HepG2 (cell line): ENCODE data around the gene AKAP14. TPM values are rescaled to one million over a fixed set of nuclear protein-coding genes. Genes with fewer than 3 reads are reported as not detected.

Experiments
- AGO2 ChIP-seq: fragments of 200-400 bp; formaldehyde crosslinking; optimal IDR thresholded peaks from 2 replicates; pipeline ENCODE3; 2017; ENCODE audit warnings: mild to moderate bottlenecking, low read depth, low read length, moderate library complexity
- CREM ChIP-seq, 2 experiments: sonication (generic) in 1 of 2; formaldehyde crosslinking in 1 of 2; IDR thresholded peaks; 2 replicates each; pipeline versions ENCODE4 v1.4.0 to v1.6.1; 2016 to 2020; ENCODE audit warnings: antibody characterized with exemption in 1 of 2, mild to moderate bottlenecking in 1 of 2, missing genetic modification reagents in 1 of 2
- HES4 ChIP-seq: sonication (generic); formaldehyde crosslinking; IDR thresholded peaks from 2 replicates; pipeline ENCODE4 v1.9.0; 2021; ENCODE audit warnings: mild to moderate bottlenecking, missing genetic modification reagents, borderline replicate concordance
- NFKB2 ChIP-seq: sonication (generic); formaldehyde crosslinking; IDR thresholded peaks from 2 replicates; pipeline ENCODE4 v1.4.0; 2020; ENCODE audit warnings: missing genetic modification reagents, borderline replicate concordance
- ZBTB7B ChIP-seq: sonication (generic); formaldehyde crosslinking; IDR thresholded peaks from 2 replicates; pipeline ENCODE4 v1.4.0; 2020; ENCODE audit warnings: missing genetic modification reagents
- ZFY ChIP-seq: sonication (generic); formaldehyde crosslinking; IDR thresholded peaks from 2 replicates; pipeline ENCODE4 v1.4.0; 2020; ENCODE audit warnings: missing genetic modification reagents
- ZNF282 ChIP-seq: fragments of 450-650 bp; IDR thresholded peaks from 2 replicates; pipeline ENCODE4 v1.6.1; 2018; ENCODE audit not compliant: partially characterized antibody
- ZNF292 ChIP-seq: sonication (generic); formaldehyde crosslinking; IDR thresholded peaks from 2 replicates; pipeline ENCODE4 v1.8.1; 2022; ENCODE audit warnings: mild to moderate bottlenecking, low read depth, missing genetic modification reagents, borderline replicate concordance
- ZNF335 ChIP-seq: sonication (generic); formaldehyde crosslinking; IDR thresholded peaks from 2 replicates; pipeline ENCODE4 v1.4.0; 2020; ENCODE audit warnings: missing genetic modification reagents
- polyA plus RNA-seq, 8 experiments: library from polyadenylated mRNA; depleted of rRNA in 3 of 8; stranded (reverse) in 7 of 8; unstranded in 1 of 8; fragments of >200 nt; fragmentation: Illumina TruSeq in 4 of 8; extraction: Trizol in 4 of 8; gene quantifications; 2 replicates each; pipeline versions ENCODE4 v1.2.1 to v1.2.3, GENCODE V29; 2011 to 2016; ENCODE audit warnings: low read depth in 4 of 8, missing spikeins in 1 of 8, mixed read lengths in 1 of 8; ENCODE audit not compliant: insufficient read depth in 1 of 8
- total RNA-seq, 5 experiments: library from RNA; depleted of rRNA; stranded (reverse); fragments of >200 nt; fragmentation: Illumina TruSeq; extraction: Trizol; gene quantifications; 2 replicates each; pipeline ENCODE4 v1.2.3, GENCODE V29; 2016; ENCODE audit warnings: low read depth in 1 of 5
- TF ChIP-seq, protein P1 (sequence below): sonication (generic); formaldehyde crosslinking; IDR thresholded peaks from 2 replicates; pipeline ENCODE4; 2020; ENCODE audit warnings: missing genetic modification reagents, mild to moderate bottlenecking, borderline replicate concordance
- TF ChIP-seq, protein P2 (sequence below): sonication (generic); formaldehyde crosslinking; IDR thresholded peaks from 2 replicates; pipeline ENCODE4 v1.4.0; 2020; ENCODE audit warnings: missing genetic modification reagents
- TF ChIP-seq, protein P3 (sequence below): sonication (generic); formaldehyde crosslinking; IDR thresholded peaks from 2 replicates; pipeline ENCODE4 v1.4.0; 2020; ENCODE audit warnings: missing genetic modification reagents
- TF ChIP-seq, protein P4 (sequence below): sonication (generic); formaldehyde crosslinking; IDR thresholded peaks from 2 replicates; pipeline ENCODE4 v1.4.0; 2020; ENCODE audit warnings: missing genetic modification reagents, borderline replicate concordance

Gene AKAP14
- total and polyA plus RNA-seq, 2 of the 13 experiments (the other 11 are each of a cell fraction or from before 2014, with no cell fraction given), result 0.20 to 1.7 TPM

DNA sequence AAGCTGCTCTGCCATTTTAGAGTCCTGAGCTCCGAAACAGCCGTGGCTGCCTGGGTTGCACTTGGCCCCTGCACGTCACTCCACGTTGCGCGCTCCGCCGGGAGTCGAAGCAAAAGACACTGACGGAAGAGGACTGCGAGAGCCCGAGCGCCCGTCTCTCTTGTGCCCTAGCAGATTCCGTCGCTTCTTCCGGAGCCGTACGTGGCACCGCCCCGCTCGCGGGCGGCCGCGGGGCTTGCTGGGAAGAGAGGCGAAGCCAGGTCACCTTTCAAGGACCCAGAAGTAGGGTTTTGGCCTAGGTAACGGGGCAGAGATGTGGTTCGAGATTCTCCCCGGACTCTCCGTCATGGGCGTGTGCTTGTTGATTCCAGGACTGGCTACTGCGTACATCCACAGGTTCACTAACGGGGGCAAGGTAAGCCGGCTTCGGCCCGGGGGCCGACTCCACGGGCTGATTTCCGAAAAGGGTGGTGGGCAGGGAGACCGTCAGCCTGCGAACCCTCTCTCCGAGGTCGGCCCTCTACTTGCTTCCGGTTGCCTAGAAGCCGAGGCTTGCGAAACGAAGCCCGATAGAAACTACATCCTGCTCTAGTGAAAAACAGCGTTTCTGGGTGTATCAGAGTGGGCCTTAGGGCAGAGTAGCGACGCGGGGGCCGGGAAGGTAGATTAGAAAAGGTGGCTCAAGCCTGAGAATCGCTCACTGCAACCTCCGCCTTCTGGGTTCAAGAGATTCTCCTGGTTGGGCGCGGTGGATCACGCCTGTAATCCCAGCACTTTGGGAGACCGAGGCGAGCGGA, 23.9 kb upstream of the AKAP14 start, which contains the start of the genes NDUFA1 and RNF113A (continued):
- TF ChIP-seq, protein P1, sequence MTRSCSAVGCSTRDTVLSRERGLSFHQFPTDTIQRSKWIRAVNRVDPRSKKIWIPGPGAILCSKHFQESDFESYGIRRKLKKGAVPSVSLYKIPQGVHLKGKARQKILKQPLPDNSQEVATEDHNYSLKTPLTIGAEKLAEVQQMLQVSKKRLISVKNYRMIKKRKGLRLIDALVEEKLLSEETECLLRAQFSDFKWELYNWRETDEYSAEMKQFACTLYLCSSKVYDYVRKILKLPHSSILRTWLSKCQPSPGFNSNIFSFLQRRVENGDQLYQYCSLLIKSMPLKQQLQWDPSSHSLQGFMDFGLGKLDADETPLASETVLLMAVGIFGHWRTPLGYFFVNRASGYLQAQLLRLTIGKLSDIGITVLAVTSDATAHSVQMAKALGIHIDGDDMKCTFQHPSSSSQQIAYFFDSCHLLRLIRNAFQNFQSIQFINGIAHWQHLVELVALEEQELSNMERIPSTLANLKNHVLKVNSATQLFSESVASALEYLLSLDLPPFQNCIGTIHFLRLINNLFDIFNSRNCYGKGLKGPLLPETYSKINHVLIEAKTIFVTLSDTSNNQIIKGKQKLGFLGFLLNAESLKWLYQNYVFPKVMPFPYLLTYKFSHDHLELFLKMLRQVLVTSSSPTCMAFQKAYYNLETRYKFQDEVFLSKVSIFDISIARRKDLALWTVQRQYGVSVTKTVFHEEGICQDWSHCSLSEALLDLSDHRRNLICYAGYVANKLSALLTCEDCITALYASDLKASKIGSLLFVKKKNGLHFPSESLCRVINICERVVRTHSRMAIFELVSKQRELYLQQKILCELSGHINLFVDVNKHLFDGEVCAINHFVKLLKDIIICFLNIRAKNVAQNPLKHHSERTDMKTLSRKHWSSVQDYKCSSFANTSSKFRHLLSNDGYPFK (CRISPR knock-in tag), result peak; percentile 99
- TF ChIP-seq ZNF335 (CRISPR knock-in tag) (0 out of 2 replicates have a peak, but pooled peaks have one; percentile 21), AGO2 (peak; percentile 47), ZFY (CRISPR knock-in tag) (peak; percentile 98), ZNF292 (CRISPR knock-in tag) (no peak), ZNF282 (no peak), HES4 (CRISPR knock-in tag) (peak; percentile 18; the same call in 1 of the 2 replicates), NFKB2 (peak; percentile 54; the same call in 1 of the 2 replicates), CREM (IDR thresholded peaks at IDR 0.05) (peak; percentile 67), CREM (CRISPR knock-in tag; IDR thresholded peaks at IDR 0.05) (no peak), ZBTB7B (CRISPR knock-in tag) (no peak)
- TF ChIP-seq, protein P2, sequence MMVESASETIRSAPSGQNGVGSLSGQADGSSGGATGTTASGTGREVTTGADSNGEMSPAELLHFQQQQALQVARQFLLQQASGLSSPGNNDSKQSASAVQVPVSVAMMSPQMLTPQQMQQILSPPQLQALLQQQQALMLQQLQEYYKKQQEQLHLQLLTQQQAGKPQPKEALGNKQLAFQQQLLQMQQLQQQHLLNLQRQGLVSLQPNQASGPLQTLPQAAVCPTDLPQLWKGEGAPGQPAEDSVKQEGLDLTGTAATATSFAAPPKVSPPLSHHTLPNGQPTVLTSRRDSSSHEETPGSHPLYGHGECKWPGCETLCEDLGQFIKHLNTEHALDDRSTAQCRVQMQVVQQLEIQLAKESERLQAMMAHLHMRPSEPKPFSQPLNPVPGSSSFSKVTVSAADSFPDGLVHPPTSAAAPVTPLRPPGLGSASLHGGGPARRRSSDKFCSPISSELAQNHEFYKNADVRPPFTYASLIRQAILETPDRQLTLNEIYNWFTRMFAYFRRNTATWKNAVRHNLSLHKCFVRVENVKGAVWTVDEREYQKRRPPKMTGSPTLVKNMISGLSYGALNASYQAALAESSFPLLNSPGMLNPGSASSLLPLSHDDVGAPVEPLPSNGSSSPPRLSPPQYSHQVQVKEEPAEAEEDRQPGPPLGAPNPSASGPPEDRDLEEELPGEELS (CRISPR knock-in tag), result peak; percentile 45
- TF ChIP-seq, protein P3, sequence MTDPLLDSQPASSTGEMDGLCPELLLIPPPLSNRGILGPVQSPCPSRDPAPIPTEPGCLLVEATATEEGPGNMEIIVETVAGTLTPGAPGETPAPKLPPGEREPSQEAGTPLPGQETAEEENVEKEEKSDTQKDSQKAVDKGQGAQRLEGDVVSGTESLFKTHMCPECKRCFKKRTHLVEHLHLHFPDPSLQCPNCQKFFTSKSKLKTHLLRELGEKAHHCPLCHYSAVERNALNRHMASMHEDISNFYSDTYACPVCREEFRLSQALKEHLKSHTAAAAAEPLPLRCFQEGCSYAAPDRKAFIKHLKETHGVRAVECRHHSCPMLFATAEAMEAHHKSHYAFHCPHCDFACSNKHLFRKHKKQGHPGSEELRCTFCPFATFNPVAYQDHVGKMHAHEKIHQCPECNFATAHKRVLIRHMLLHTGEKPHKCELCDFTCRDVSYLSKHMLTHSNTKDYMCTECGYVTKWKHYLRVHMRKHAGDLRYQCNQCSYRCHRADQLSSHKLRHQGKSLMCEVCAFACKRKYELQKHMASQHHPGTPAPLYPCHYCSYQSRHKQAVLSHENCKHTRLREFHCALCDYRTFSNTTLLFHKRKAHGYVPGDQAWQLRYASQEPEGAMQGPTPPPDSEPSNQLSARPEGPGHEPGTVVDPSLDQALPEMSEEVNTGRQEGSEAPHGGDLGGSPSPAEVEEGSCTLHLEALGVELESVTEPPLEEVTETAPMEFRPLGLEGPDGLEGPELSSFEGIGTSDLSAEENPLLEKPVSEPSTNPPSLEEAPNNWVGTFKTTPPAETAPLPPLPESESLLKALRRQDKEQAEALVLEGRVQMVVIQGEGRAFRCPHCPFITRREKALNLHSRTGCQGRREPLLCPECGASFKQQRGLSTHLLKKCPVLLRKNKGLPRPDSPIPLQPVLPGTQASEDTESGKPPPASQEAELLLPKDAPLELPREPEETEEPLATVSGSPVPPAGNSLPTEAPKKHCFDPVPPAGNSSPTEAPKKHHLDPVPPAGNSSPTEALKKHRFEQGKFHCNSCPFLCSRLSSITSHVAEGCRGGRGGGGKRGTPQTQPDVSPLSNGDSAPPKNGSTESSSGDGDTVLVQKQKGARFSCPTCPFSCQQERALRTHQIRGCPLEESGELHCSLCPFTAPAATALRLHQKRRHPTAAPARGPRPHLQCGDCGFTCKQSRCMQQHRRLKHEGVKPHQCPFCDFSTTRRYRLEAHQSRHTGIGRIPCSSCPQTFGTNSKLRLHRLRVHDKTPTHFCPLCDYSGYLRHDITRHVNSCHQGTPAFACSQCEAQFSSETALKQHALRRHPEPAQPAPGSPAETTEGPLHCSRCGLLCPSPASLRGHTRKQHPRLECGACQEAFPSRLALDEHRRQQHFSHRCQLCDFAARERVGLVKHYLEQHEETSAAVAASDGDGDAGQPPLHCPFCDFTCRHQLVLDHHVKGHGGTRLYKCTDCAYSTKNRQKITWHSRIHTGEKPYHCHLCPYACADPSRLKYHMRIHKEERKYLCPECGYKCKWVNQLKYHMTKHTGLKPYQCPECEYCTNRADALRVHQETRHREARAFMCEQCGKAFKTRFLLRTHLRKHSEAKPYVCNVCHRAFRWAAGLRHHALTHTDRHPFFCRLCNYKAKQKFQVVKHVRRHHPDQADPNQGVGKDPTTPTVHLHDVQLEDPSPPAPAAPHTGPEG, result peak; percentile 53; the same call in 1 of the 2 replicates
- TF ChIP-seq, protein P4, sequence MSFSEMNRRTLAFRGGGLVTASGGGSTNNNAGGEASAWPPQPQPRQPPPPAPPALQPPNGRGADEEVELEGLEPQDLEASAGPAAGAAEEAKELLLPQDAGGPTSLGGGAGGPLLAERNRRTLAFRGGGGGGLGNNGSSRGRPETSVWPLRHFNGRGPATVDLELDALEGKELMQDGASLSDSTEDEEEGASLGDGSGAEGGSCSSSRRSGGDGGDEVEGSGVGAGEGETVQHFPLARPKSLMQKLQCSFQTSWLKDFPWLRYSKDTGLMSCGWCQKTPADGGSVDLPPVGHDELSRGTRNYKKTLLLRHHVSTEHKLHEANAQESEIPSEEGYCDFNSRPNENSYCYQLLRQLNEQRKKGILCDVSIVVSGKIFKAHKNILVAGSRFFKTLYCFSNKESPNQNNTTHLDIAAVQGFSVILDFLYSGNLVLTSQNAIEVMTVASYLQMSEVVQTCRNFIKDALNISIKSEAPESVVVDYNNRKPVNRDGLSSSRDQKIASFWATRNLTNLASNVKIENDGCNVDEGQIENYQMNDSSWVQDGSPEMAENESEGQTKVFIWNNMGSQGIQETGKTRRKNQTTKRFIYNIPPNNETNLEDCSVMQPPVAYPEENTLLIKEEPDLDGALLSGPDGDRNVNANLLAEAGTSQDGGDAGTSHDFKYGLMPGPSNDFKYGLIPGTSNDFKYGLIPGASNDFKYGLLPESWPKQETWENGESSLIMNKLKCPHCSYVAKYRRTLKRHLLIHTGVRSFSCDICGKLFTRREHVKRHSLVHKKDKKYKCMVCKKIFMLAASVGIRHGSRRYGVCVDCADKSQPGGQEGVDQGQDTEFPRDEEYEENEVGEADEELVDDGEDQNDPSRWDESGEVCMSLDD, result 0 out of 2 replicates have a peak, but pooled peaks have one; percentile 61
